ENCODE measurements around the gene SNAI3.

DNA sequence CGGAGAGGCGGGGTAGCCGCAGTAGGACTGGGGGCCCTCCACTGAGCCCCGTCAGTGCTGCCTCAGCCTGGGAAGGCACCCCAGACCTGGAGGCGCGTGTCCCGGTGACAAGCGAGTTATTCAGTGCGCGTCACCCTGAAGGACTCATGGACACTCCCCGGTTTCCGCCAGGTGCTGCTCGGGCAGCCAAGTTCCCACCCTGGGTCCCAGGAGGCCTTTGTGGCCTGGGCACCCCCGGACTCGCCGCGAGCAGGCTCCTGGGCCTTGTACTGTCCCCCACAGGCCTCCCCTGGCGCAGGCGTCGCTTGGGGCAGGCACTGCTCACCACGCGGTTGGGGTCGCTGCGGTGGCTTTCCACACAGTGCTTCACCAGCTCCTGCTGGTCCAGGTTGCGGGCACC lies 12.3 kb upstream of the SNAI3 start:
- TF ChIP-seq, protein P1, sequence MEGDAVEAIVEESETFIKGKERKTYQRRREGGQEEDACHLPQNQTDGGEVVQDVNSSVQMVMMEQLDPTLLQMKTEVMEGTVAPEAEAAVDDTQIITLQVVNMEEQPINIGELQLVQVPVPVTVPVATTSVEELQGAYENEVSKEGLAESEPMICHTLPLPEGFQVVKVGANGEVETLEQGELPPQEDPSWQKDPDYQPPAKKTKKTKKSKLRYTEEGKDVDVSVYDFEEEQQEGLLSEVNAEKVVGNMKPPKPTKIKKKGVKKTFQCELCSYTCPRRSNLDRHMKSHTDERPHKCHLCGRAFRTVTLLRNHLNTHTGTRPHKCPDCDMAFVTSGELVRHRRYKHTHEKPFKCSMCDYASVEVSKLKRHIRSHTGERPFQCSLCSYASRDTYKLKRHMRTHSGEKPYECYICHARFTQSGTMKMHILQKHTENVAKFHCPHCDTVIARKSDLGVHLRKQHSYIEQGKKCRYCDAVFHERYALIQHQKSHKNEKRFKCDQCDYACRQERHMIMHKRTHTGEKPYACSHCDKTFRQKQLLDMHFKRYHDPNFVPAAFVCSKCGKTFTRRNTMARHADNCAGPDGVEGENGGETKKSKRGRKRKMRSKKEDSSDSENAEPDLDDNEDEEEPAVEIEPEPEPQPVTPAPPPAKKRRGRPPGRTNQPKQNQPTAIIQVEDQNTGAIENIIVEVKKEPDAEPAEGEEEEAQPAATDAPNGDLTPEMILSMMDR (IDR thresholded peaks at IDR 0.05): no peak
- TF ChIP-seq POLR2A (IDR thresholded peaks at IDR 0.05): no peak
